Osteoblast (primary cell): ENCODE measurements around the gene MMP17. TPM values are rescaled to one million over a fixed set of nuclear protein-coding genes. Genes with fewer than 3 reads are reported as not detected.
A peak's percentile ranks its signal among the peaks of the same experiment; 100 is the strongest.

ENCODE experiments used
- DNase-seq: peaks from one replicate; pipeline ENCODE4 v3.0.0; 2011; ENCODE audit warnings: low spot score, mixed read lengths; ENCODE audit not compliant: insufficient read length; ENCODE audit errors: missing footprints
- H2AFZ ChIP-seq: 2 replicates; pipeline ENCODE4 v1.6.0; 2011; ENCODE audit warnings: mild to moderate bottlenecking, low read length
- H3K27ac ChIP-seq: 2 replicates; pipeline ENCODE4 v1.5.1; 2011; ENCODE audit warnings: mild to moderate bottlenecking, low read depth, low read length, moderate library complexity
- H3K27me3 ChIP-seq: 2 replicates; pipeline ENCODE4 v1.6.0; 2012; ENCODE audit warnings: mild to moderate bottlenecking, control low read depth, inconsistent platforms, low read length, moderate library complexity; ENCODE audit not compliant: insufficient read depth
- H3K36me3 ChIP-seq: 2 replicates; pipeline ENCODE4 v1.5.1; 2011; ENCODE audit warnings: mild to moderate bottlenecking, low read length, control low read depth, moderate library complexity; ENCODE audit not compliant: insufficient read depth
- H3K4me1 ChIP-seq: 2 replicates; pipeline ENCODE4 v1.5.1; 2011; ENCODE audit warnings: mild to moderate bottlenecking, low read length, control low read depth, moderate library complexity; ENCODE audit not compliant: insufficient read depth
- H3K4me2 ChIP-seq: 2 replicates; pipeline ENCODE4 v1.6.0; 2011; ENCODE audit warnings: mild to moderate bottlenecking, low read length; ENCODE audit not compliant: insufficient read depth
- H3K4me3 ChIP-seq: fragments of 200-600 bp; sonication (generic); 3 replicates; pipeline ENCODE4 v1.5.1; 2012; ENCODE audit warnings: mild to moderate bottlenecking, low read length, inconsistent platforms; ENCODE audit not compliant: insufficient read depth
- H3K79me2 ChIP-seq: 2 replicates; pipeline ENCODE4 v1.6.0; 2012; ENCODE audit warnings: mild to moderate bottlenecking, low read length, control low read depth, inconsistent platforms; ENCODE audit not compliant: insufficient read depth
- H3K9me3 ChIP-seq: 2 replicates; pipeline ENCODE4 v1.5.1; 2011; ENCODE audit warnings: low read depth, low read length, control low read depth
- H4K20me1 ChIP-seq: 2 replicates; pipeline ENCODE4 v1.6.0; 2012; ENCODE audit warnings: mild to moderate bottlenecking, low read length, control low read depth; ENCODE audit not compliant: insufficient read depth
- CTCF ChIP-seq: IDR thresholded peaks from 2 replicates; pipeline ENCODE4 v1.5.1; 2011; ENCODE audit warnings: mild to moderate bottlenecking, low read depth, low read length, moderate library complexity; ENCODE audit errors: extremely low read depth
- total RNA-seq: library from RNA; depleted of rRNA; stranded (reverse); fragments of >200 nt; gene quantifications from 2 replicates; pipeline ENCODE4 v1.2.3, GENCODE V29; 2012

Gene MMP17
- total RNA-seq, 1 donor: 10.5 TPM

- Histone ChIP-seq H4K20me1 (no peaks in the 10 kb centered on the region), H2AFZ (no peak overlapping the region), H3K4me3 (no peak overlapping the region), H3K27ac (no peak overlapping the region), H3K4me2 (no peak overlapping the region), H3K27me3 (no peaks in the 10 kb centered on the region), H3K4me1 (peaks cover 8% of the 10 kb centered on the region), H3K9me3 (no peaks in the 10 kb centered on the region), H3K36me3 (peaks cover 4% of the 10 kb centered on the region), H3K79me2 (no peaks in the 10 kb centered on the region)
- DNase-seq: peak; percentile 67
- no peak for TF ChIP-seq CTCF
These were observed 28.2 kb upstream of the MMP17 start for GRCh38 chr12:131799828-131800593.

GRCh38 chr12:131800594-131801135, 27.5 kb upstream of the MMP17 start:
- Histone ChIP-seq H3K9me3 (no peaks in the 10 kb centered on the region), H3K4me2 (no peak overlapping the region), H3K27ac (no peak overlapping the region), H2AFZ (no peak overlapping the region), H3K4me1 (peaks cover 8% of the 10 kb centered on the region), H3K27me3 (no peaks in the 10 kb centered on the region), H3K79me2 (no peaks in the 10 kb centered on the region), H3K4me3 (no peak overlapping the region), H3K36me3 (peaks cover 4% of the 10 kb centered on the region), H4K20me1 (no peaks in the 10 kb centered on the region)
- TF ChIP-seq CTCF: no peak
- DNase-seq: peak; percentile 65

- TF ChIP-seq CTCF: no peak
- peaks cover 4% of the 10 kb centered on the region for H3K36me3 ChIP-seq
- H3K4me1 ChIP-seq: peaks cover 8% of the 10 kb centered on the region
- H3K4me3 ChIP-seq: no peak overlapping the region
- no peak overlapping the region for H3K27ac ChIP-seq
- H2AFZ ChIP-seq: no peak overlapping the region
- H3K27me3 ChIP-seq: no peaks in the 10 kb centered on the region
- no peaks in the 10 kb centered on the region for H4K20me1 ChIP-seq
- DNase-seq: peak; percentile 41
- no peak overlapping the region for H3K4me2 ChIP-seq
- H3K9me3 ChIP-seq: no peaks in the 10 kb centered on the region
- no peaks in the 10 kb centered on the region for H3K79me2 ChIP-seq
These were observed 26.8 kb upstream of the MMP17 start for GRCh38 chr12:131801254-131801866.

- Histone ChIP-seq H4K20me1 (no peaks in the 10 kb centered on the region), H3K9me3 (no peaks in the 10 kb centered on the region), H3K36me3 (peaks cover 4% of the 10 kb centered on the region), H3K4me3 (peak overlapping the region; percentile 54), H3K79me2 (no peaks in the 10 kb centered on the region), H3K27me3 (no peaks in the 10 kb centered on the region), H3K4me1 (peaks cover 8% of the 10 kb centered on the region), H3K27ac (no peak overlapping the region), H3K4me2 (peak overlapping the region; percentile 75), H2AFZ (peak overlapping the region; percentile 67)
- DNase-seq: peak; percentile 85
- no peak for TF ChIP-seq CTCF
These were observed 24.2 kb upstream of the MMP17 start for GRCh38 chr12:131803961-131804521.
